ENCODE data around the gene HECTD2. TPM values are rescaled to one million over a fixed set of nuclear protein-coding genes. Genes with fewer than 3 reads are reported as not detected.
"Not testable (repeated sequence)": the region's sequence is repeated elsewhere in the genome, so short reads cannot be mapped to it uniquely, and the experiment has no call there.

Gene HECTD2
- total RNA-seq = 1.6 and 2.3 TPM in 2 replicates

DNA sequence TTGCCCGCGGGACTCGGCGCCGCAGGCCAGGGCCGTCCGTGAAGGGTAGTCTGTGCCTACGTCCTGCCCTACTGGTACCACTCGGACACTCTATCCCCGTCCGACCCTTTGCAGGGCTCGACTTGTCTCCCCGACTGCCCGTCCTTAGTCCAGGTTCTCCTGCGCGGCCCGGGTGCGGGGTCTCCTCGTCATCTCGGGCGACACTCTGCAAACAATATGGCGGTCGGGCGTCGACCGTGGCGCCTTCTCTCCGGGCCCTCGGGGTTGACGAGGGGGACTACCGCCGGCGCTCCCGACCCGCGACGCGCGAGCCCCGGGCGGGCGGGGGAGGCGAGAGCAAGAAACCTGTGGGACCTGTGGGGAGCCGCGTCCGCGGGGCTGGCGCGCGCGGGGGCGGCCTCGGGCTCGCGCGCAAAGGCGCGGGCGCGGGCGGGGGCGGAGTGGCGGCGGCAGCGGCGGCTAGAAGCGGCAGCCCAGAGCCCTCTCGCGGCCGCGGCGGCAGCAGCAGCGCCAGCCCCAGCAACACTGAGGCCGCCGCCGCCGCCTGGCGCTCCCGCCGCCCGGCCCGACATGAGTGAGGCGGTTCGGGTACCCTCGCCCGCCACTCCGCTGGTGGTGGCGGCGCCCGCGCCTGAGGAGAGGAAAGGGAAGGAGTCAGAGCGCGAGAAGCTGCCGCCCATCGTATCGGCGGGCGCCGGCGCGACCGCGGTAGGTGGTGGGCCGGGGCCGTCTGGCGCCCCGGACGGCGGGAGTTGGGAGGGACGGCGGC is at the start of gene HECTD2:
HECTD2 (plus strand) TSS at position 476 of the 769 bp plus-strand sequence; CDS start at position 571, 95 bp downstream.
- Histone ChIP-seq H3K36me3 (ENCODE audit: control insufficient read depth, insufficient read depth, low read length) (no peaks in the 10 kb centered on the region), H3K4me3 (ENCODE audit: low read depth, low read length) (peak within 1 kb of the TSS; percentile 97), H3K27me3 (ENCODE audit: control insufficient read depth, insufficient read depth, low read length) (no peaks in the 10 kb centered on the region)
- no peak for FAIRE-seq
- TF ChIP-seq, protein P1, sequence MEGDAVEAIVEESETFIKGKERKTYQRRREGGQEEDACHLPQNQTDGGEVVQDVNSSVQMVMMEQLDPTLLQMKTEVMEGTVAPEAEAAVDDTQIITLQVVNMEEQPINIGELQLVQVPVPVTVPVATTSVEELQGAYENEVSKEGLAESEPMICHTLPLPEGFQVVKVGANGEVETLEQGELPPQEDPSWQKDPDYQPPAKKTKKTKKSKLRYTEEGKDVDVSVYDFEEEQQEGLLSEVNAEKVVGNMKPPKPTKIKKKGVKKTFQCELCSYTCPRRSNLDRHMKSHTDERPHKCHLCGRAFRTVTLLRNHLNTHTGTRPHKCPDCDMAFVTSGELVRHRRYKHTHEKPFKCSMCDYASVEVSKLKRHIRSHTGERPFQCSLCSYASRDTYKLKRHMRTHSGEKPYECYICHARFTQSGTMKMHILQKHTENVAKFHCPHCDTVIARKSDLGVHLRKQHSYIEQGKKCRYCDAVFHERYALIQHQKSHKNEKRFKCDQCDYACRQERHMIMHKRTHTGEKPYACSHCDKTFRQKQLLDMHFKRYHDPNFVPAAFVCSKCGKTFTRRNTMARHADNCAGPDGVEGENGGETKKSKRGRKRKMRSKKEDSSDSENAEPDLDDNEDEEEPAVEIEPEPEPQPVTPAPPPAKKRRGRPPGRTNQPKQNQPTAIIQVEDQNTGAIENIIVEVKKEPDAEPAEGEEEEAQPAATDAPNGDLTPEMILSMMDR (IDR thresholded peaks at IDR 0.05; ENCODE audit: insufficient read depth, low read length, severe bottlenecking) = no peak
- DNase-seq (ENCODE audit: low read depth) = peak; percentile 33

- no peak for FAIRE-seq
- Histone ChIP-seq H3K27me3 (ENCODE audit: control insufficient read depth, insufficient read depth, low read length) (no peaks in the 10 kb centered on the region), H3K4me3 (ENCODE audit: low read depth, low read length) (no peak overlapping the region), H3K36me3 (ENCODE audit: control insufficient read depth, insufficient read depth, low read length) (no peaks in the 10 kb centered on the region)
- TF ChIP-seq, protein P1 (IDR thresholded peaks at IDR 0.05; ENCODE audit: insufficient read depth, low read length, severe bottlenecking) = no peak
- no peak for DNase-seq (ENCODE audit: low read depth)
These were observed 49.7 kb upstream of the HECTD2 start for GRCh38 chr10:91360461-91360860.

- not testable (repeated sequence) for H3K36me3 ChIP-seq (ENCODE audit: control insufficient read depth, insufficient read depth, low read length); H3K27me3 ChIP-seq (ENCODE audit: control insufficient read depth, insufficient read depth, low read length); DNase-seq (ENCODE audit: low read depth); FAIRE-seq; H3K4me3 ChIP-seq (ENCODE audit: low read depth, low read length)
These were observed 44.6 kb upstream of the HECTD2 start for GRCh38 chr10:91365519-91365918.

- H3K27me3 ChIP-seq (ENCODE audit: control insufficient read depth, insufficient read depth, low read length) = no peaks in the 10 kb centered on the region
- TF ChIP-seq, protein P1 (IDR thresholded peaks at IDR 0.05; ENCODE audit: insufficient read depth, low read length, severe bottlenecking) = no peak
- peak; percentile 73 for DNase-seq (ENCODE audit: low read depth)
- no peaks in the 10 kb centered on the region for H3K36me3 ChIP-seq (ENCODE audit: control insufficient read depth, insufficient read depth, low read length)
- no peak for FAIRE-seq
- no peak overlapping the region for H3K4me3 ChIP-seq (ENCODE audit: low read depth, low read length)
These were observed 43.4 kb upstream of the HECTD2 start for GRCh38 chr10:91366704-91367103.

- no peak for FAIRE-seq
- no peaks in the 10 kb centered on the region for H3K27me3 ChIP-seq (ENCODE audit: control insufficient read depth, insufficient read depth, low read length)
- H3K4me3 ChIP-seq (ENCODE audit: low read depth, low read length) = no peak overlapping the region
- no peaks in the 10 kb centered on the region for H3K36me3 ChIP-seq (ENCODE audit: control insufficient read depth, insufficient read depth, low read length)
- peak; percentile 50 for DNase-seq (ENCODE audit: low read depth)
- TF ChIP-seq, protein P1 (IDR thresholded peaks at IDR 0.05; ENCODE audit: insufficient read depth, low read length, severe bottlenecking) = no peak
These were observed 43.0 kb upstream of the HECTD2 start for GRCh38 chr10:91367127-91367531.

- H3K27me3 ChIP-seq (ENCODE audit: control insufficient read depth, insufficient read depth, low read length) = no peaks in the 10 kb centered on the region
- TF ChIP-seq, protein P1 (IDR thresholded peaks at IDR 0.05; ENCODE audit: insufficient read depth, low read length, severe bottlenecking) = no peak
- no peak for DNase-seq (ENCODE audit: low read depth)
- FAIRE-seq = no peak
- no peak overlapping the region for H3K4me3 ChIP-seq (ENCODE audit: low read depth, low read length)
- H3K36me3 ChIP-seq (ENCODE audit: control insufficient read depth, insufficient read depth, low read length) = no peaks in the 10 kb centered on the region
These were observed 42.6 kb upstream of the HECTD2 start for GRCh38 chr10:91367558-91367957.
